Activated naive CD8-positive, alpha-beta T cell treated with anti-CD3 and anti-CD28 coated beads, Interleukin-2, amount 50 U/mL, for 16 hours (primary cell): ENCODE results near the gene AMH.

ENCODE experiments used
- DNase-seq: peaks from one replicate; pipeline ENCODE4 v3.0.0-alpha.2; 2020; ENCODE audit warnings: low read depth, low spot score

Gene AMH

GRCh38 chr19:2248136-2249009 is 750 bp upstream of the AMH start:
- no peak for DNase-seq

DNA sequence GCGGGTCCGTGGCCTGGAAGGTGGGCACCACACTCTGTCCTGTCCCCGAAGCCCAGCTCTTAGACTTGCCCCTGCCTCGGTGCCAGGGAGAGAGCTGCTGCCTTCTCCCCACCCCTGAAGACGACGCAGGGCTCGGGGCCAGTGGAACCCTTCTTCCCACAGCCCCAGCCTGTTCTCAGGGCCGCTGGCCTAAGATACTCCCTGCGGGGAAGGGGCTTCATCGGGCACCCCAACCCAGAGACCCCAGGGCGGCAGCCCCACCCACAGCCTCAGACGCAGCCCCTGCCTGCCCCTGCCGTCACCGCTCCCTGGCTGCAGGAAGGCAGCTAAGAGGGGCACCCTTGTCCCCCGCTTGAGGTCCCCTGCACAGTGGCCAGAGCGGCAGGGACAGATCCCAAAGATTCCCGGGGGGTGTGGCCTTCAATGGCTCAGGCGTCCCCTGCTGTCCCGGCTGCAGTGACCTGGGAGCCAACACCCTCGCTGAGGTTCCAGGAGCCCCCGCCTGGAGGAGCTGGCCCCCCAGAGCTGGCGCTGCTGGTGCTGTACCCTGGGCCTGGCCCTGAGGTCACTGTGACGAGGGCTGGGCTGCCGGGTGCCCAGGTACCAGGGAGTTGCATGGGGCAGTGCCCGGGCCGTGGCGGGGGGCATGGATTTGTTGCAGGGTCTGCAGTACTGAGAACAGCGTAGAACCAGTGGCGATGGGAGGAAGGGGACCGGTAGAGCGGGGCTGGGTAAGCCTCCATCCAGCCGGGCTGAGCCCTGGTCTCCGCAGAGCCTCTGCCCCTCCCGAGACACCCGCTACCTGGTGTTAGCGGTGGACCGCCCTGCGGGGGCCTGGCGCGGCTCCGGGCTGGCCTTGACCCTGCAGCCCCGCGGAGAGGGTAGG is 1.0 kb downstream of the AMH start:
- DNase-seq, result no peak

DNA sequence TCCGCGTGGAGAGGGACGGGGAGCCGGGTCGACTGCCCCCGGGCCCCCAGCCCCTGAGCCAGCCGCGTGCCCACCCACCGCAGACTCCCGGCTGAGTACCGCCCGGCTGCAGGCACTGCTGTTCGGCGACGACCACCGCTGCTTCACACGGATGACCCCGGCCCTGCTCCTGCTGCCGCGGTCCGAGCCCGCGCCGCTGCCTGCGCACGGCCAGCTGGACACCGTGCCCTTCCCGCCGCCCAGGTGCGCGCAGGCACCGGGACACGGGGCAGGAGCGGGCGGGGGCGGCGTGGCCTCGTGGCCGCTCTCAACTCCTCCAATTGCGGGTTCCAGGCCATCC is 1.6 kb downstream of the AMH start:
- no peak for DNase-seq

GRCh38 chr19:2251106-2252054 is 2.3 kb downstream of the AMH start:
- no peak for DNase-seq

- DNase-seq, result no peak
These were observed 3.1 kb downstream of the AMH start for GRCh38 chr19:2252055-2252796.

- no peak for DNase-seq
These were observed 3.6 kb downstream of the AMH start for GRCh38 chr19:2252797-2253105.

DNA sequence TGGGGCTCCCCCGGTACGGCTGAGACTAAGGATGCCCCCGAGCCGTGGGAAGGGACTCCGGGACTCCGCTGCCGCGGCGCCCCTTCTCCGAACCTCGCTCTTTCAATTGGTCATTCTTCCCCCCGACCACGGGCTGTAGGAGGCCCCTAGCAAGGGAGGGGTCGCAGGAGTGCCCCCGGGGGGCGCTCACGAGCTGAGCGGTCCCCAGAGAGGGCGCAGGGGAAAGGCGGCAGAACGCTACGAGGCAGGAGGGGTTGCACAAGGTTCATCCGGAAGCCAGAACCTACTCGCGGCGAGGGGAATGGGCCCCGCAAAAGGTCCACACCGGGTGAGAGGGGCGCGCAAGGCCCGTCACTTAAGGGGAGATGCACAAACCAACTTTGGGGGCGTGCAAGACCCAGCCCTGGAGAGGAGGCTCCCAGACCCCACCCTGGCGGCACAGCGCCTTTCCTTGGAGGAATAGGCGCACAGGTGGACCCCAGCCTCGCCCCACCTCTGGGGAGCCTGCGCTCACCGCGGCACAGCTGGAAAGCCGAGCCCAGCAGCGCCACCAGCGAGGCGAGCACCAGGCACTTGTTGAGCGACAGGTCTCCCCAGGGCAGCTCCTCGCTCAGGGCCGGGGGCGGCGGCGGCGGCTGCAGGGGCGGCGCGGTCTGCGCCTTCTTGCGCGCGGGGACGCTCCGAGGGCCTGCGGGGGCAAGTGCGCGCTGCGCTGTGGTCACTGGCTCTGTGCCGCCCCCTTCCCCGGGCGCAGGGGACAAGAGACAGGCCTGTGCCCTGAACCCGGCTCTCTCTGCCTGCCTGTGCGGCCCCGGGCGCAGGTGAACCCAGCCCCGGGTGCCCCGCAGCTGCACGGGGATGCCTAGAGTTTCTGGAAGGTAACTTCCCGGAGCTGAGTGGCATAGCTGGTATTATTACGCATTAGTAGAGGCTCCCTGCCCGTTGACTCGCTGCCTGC is 4.3 kb downstream of the AMH start:
- DNase-seq, result no peak

DNA sequence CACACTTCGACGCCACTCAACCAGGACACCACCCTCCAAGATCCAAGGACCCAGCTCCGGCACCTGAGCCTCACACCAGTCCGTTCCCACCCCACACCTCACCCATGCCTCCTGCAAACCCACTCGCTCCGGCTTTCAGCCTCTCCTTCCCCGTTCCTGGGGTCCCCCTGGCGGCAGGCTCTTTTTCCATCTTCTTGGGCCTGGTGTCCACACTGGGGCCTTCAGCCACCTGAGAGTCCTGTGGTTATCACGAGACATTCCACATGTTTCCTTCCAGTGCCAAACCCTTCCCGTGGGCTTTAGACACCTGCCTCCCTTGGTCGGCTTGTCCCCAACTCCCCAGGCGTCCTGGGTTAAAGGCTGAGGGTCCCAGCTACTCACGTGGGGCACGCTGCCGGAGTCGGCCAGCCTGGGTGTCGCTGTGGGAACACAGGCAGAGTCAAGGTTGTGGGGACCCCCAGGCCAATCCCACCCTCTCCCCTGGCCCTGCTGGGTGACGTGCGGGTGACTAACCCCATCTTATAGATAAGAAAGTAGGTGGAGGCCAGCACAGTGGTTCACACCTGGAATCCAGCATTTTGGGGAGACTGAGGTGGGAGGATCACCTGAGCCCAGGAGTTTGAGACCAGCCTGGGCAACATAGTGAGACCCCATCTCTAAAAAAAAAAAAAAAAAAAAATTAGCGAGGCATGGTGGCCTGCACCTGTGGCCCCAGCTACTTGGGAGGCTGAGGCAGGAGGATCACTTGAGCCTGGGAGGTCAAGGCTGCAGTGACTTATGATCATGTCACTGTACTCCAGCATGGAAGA is 5.1 kb downstream of the AMH start:
- DNase-seq, result no peak

- no peak for DNase-seq
These were observed 6.2 kb downstream of the AMH start for GRCh38 chr19:2255112-2255845.

GRCh38 chr19:2255982-2256685 is 7.0 kb downstream of the AMH start, which contains the start of gene JSRP1:
JSRP1 (minus strand) TSS chr19:2256417; CDS start chr19:2255314, 1,103 bp downstream.
- no peak for DNase-seq

DNA sequence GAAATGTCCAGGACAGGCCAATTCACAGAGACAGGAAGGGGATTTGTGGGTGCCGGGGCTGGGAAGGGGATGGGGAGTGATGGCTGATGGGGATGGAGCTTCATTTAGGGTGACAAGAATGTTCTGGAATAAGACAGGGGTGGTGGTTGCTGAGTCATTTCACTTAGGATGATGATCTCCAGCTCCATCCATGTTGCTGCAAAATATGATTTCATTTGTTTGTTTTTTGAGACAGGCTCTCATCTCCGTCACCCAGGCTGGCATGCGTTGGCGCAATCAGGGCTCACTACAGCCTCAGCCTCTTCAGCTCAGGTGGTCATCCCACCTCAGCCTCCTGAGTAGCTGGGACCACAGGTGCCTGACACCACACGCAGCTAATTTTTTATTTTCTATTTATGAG is 10.2 kb downstream of the AMH start:
- no peak for DNase-seq

- no peak for DNase-seq
These were observed 11.2 kb downstream of the AMH start for GRCh38 chr19:2260341-2260805.

DNA sequence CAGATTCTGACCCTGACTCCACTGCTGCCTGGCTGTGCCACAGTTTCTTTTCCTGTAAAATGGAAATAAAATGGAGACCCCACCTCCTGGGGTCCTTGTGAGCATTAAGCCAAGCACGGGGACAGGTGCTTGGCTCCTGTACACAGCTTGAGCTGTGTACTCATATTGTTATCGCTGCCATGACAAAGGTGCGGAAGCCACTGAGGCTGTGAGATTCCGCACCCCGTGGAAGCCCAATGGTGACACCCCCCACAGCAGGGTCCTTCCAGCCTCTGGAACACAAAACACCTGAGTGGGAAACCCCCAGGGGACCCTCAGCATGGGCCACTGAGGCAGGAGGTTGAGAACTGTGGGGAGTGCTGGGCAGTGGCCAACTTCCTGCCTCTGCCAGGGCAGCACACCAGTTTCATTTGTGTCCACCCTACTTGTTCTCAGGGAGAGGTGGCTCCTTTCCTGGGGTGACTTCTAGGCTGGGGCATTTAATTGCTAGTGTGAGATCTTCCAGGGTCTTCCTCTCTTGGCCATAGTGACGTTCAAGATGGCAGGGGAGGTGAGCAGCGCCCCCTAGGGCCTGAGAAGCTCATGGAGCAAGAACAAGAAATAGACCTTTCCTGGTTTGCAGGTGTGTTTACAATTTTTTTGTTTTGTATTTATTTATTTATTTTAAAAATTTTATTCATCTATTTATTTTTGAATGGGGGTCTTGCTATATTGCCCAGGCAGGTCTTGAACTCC is 12.5 kb downstream of the AMH start:
- DNase-seq, result no peak

DNA sequence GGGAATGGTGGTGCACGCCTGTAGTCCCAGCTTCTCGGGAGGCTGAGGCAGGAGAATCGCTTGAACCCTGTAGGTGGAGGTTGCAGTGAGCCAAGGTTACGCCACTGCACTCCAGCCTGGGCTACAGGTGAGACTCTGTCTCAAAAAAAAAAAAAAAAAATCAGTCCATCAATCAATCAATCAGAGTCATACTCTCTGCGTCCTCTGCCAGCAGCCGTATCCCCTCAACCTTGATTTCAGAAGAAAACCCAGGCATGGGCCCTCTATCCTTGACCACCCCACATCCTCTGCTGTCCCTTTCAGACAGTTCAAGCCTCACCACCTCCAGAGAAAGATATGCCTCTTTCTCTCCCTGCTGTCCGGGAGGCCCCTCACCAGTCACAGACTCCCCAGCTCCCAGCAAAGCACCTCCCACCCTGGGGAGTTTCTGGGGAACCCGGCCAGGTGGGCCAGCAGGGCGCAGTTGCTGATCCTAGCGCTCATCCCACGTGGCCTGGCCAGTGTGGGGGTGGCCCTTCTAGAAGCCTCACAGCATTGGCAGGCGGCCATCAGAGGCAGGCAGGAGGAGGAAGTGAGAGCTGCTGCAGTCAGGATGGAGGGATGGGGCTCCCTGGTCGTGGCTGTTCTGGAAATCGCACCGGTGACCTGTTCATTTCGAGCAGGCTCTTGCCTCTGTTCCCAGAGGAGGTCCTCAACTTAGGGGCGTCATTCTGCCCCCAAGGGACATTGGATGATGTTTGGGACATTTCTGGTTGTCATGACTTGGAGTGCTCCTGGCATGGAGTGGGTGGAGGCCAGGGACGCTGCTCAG is 17.3 kb downstream of the AMH start:
- DNase-seq, result no peak

- DNase-seq, result no peak
These were observed 19.3 kb downstream of the AMH start for GRCh38 chr19:2268480-2268830.

GRCh38 chr19:2268861-2269243 is 19.7 kb downstream of the AMH start:
- DNase-seq, result no peak
